ENCODE measurements around the gene ITGB5.

Gene ITGB5

DNA sequence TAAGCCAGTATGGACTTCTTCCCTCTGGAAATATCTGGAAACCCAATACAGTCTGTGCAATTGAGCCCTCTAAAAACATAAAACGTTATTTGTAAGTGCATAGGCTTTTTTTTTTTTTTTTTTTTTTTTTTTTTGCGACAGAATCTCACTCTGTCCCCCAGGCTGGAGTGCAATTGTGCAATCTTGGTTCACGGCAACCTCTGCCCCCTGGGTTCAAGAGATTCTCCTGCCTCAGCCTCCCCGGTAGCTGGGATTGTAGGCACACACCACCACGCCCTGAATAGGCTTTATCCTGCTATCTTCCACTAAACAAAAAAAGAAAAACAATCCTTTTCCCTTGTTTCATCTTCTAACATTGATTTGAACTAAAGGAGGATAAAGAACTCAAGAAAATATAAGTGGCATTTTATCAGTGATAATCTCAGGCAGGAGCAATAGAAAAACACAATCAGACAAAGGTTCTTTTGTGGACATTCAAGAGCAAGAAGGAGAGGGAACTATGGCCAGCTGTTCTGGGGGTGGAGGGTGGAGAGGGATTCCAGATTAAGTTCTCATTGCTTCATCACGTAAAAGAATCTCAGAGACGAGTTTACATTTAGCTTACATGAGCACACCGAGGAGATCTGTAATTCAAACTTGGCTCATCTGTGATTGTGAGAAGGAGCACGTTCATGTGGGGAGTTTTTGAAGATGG, 68.6 kb downstream of the ITGB5 start:
- TF ChIP-seq, protein P1, sequence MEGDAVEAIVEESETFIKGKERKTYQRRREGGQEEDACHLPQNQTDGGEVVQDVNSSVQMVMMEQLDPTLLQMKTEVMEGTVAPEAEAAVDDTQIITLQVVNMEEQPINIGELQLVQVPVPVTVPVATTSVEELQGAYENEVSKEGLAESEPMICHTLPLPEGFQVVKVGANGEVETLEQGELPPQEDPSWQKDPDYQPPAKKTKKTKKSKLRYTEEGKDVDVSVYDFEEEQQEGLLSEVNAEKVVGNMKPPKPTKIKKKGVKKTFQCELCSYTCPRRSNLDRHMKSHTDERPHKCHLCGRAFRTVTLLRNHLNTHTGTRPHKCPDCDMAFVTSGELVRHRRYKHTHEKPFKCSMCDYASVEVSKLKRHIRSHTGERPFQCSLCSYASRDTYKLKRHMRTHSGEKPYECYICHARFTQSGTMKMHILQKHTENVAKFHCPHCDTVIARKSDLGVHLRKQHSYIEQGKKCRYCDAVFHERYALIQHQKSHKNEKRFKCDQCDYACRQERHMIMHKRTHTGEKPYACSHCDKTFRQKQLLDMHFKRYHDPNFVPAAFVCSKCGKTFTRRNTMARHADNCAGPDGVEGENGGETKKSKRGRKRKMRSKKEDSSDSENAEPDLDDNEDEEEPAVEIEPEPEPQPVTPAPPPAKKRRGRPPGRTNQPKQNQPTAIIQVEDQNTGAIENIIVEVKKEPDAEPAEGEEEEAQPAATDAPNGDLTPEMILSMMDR (IDR thresholded peaks at IDR 0.05; ENCODE audit: extremely low read depth, insufficient read depth, missing control alignments), result no peak
- in situ Hi-C loops (cut with MboI; ENCODE audit: low pct_unique_long_range_greater_than_20kb, low sequenced_read_pairs, unreplicated experiment), result no loop called here
- DNase-seq (ENCODE audit: low spot score), result no peak

DNA sequence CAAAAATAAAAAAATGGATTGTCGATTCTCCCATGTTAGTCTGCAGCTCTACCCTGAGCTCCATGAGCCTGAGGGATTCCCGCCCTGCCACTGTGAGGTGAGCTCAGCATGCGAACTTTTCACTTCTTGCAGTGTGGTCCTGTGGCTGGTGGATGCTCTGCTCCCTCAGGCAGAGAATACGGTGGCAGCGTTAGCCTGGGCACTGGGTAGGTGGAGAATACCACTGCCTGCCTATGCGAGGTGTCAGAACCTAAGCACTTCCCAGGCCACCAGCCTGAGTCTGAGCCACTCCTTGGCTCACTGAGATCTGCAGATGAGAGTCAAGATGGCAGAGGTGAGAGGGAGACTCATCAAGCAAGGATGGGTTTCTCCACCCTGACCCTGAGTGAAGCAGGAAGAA, 70.1 kb downstream of the ITGB5 start:
- TF ChIP-seq, protein P1 (IDR thresholded peaks at IDR 0.05; ENCODE audit: extremely low read depth, insufficient read depth, missing control alignments), result no peak
- no peak for DNase-seq (ENCODE audit: low spot score)

DNA sequence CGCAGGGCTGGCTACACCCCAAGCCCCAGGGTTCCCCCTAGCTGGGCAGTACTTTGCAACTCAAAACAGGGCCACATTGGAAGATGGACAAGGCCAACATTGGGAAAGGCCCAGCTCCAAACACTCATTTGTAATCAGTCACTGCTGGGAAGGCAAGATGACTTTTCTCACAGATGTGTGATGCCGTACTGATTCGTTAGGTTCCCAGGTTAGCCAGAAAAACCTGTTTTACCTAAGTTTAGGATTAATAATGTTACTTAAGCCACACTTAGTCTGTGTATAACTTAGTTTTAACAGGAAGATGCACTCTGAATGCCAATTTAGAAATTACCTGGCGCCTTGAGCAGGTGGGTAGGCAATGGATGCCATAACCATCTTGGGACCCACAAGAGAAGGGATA, 71.0 kb downstream of the ITGB5 start:
- DNase-seq (ENCODE audit: low spot score), result no peak
- in situ Hi-C loops (cut with MboI; ENCODE audit: low pct_unique_long_range_greater_than_20kb, low sequenced_read_pairs, unreplicated experiment), result no loop called here
- TF ChIP-seq, protein P1 (IDR thresholded peaks at IDR 0.05; ENCODE audit: extremely low read depth, insufficient read depth, missing control alignments), result no peak

More for the DNA sequence above, 70.1 kb downstream of the ITGB5 start:
- in situ Hi-C loops (cut with MboI; ENCODE audit: low pct_unique_long_range_greater_than_20kb, low sequenced_read_pairs, unreplicated experiment), result no loop called here

DNA sequence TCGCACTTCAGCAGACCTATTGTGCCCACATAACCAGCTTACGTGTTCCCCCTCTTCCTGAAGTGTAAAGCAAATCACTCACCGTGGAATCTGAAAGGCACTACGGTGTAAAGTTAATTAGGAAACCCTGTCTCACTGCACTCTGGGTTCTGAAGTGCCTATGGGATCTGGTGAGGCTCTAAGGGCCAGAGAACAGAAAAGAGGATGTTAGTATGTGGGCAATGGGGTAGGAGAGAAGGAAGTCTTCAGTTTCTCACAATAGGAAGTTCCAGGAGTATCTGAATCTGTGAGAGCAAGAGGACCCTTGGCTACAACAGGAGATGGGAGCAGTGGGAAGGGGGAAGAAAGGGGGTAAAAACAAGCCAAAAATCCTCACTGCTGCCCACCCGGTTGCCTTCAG, 71.4 kb downstream of the ITGB5 start:
- in situ Hi-C loops (cut with MboI; ENCODE audit: low pct_unique_long_range_greater_than_20kb, low sequenced_read_pairs, unreplicated experiment), result no loop called here
- TF ChIP-seq, protein P1 (IDR thresholded peaks at IDR 0.05; ENCODE audit: extremely low read depth, insufficient read depth, missing control alignments), result no peak
- DNase-seq (ENCODE audit: low spot score), result no peak

DNA sequence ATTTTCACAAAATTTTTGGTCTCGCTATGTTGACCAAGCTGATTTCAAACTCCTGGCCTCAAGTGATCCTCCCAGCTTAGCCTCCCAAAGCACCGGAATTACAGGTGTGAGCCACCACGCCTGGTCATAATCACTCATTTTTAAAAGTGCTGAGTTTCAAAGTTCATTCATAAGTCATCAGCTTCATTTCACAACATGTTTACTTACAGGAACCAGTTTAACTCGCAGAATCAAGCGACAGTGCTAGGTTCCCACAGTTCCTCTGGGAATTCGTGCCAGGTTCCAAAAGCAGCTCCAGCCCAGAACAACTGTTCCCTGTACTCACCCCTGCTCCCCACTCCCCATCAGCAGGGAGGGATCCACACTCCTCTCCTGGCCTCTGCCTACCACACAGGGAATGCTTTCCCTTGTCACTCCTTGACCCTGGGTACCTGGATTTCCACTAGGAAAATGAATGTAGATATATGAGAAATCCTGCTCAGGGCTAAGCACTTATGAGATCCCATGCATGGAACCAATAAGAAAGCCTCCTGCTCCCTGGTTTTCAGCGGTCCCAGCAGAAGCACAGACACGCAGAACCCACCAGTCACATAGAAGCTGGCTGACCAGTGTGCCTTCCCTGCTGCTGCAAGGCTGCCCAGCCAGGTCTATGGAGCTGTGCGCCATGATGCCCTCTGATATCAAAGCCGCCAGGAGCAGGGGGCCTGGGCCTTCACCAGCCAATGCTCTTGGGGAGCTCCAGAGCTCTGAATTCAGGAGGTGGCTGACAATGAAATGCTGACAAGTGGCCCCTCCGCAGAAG, 72.3 kb downstream of the ITGB5 start:
- in situ Hi-C loops (cut with MboI; ENCODE audit: low pct_unique_long_range_greater_than_20kb, low sequenced_read_pairs, unreplicated experiment), result no loop called here
- TF ChIP-seq, protein P1 (IDR thresholded peaks at IDR 0.05; ENCODE audit: extremely low read depth, insufficient read depth, missing control alignments), result no peak
- no peak for DNase-seq (ENCODE audit: low spot score)

DNA sequence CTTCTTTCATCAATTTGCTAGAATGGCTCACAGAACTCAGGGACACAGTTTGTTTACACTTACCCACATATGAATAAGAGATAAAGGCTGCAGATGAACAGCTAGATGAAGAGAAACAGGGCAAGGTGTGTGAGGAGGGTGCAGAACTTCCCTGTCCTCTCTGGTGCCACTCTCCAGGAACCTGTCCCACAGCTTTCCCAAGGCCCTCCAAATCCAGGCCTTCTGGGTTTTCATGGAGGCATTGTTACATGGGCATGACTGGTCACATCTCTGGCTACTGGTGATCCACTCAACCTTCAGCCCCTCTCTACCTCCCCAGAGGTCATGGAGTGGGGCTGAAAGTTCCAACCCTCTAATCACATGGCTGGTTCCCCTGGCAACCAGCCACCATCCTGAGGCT, 73.6 kb downstream of the ITGB5 start:
- DNase-seq (ENCODE audit: low spot score), result no peak
- TF ChIP-seq, protein P1 (IDR thresholded peaks at IDR 0.05; ENCODE audit: extremely low read depth, insufficient read depth, missing control alignments), result no peak
- in situ Hi-C loops (cut with MboI; ENCODE audit: low pct_unique_long_range_greater_than_20kb, low sequenced_read_pairs, unreplicated experiment), result no loop called here
